Activated CD8-positive, alpha-beta T cell treated with anti-CD3 and anti-CD28 coated beads for 36 hours (primary cell): ENCODE results near the gene RPL36AL. TPM values are rescaled to one million over a fixed set of nuclear protein-coding genes. Genes with fewer than 3 reads are reported as not detected.

Experiments
- ATAC-seq: fragments of 200-7000 bp; cut with Tn5 transposase; one replicate; pipeline ENCODE4 v1.10.0; 2021; ENCODE audit warnings: mild to moderate bottlenecking, moderate library complexity
- CTCF ChIA-PET: fragments of 350-600 bp; sonication (Branson Sonifier 250); formaldehyde crosslinking; loops from one replicate; lab custom pipeline; 2021; ENCODE audit warnings: antibody characterized with exemption; lab: Charles Lee
- POLR2A ChIA-PET: fragments of 350-600 bp; sonication (Branson Sonifier 250); formaldehyde crosslinking; loops from one replicate; lab custom pipeline; 2021; ENCODE audit warnings: antibody characterized with exemption; lab: Charles Lee
- DNase-seq: peaks from one replicate; pipeline ENCODE4 v3.0.0-alpha.2; 2020
- H3K27ac Mint-ChIP-seq: one replicate; pipeline ENCODE4 v1.8.0; 2021; ENCODE audit warnings: mild to moderate bottlenecking, mixed read lengths
- H3K27me3 Mint-ChIP-seq: one replicate; pipeline ENCODE4 v1.8.0; 2021; ENCODE audit warnings: mixed read lengths
- H3K36me3 Mint-ChIP-seq: one replicate; pipeline ENCODE4 v1.8.0; 2021; ENCODE audit warnings: low read depth, mixed read lengths
- H3K4me1 Mint-ChIP-seq: one replicate; pipeline ENCODE4 v1.8.0; 2021; ENCODE audit warnings: low read depth, mixed read lengths
- H3K4me3 Mint-ChIP-seq: one replicate; pipeline ENCODE4 v1.8.0; 2021; ENCODE audit warnings: mild to moderate bottlenecking, moderate library complexity, mixed read lengths
- H3K9me3 Mint-ChIP-seq: one replicate; pipeline ENCODE4 v1.8.0; 2021; ENCODE audit warnings: mixed read lengths
- CTCF ChIP-seq: fragments of 200-600 bp; IDR thresholded peaks from one replicate; pipeline ENCODE4 v1.8.0; 2022; ENCODE audit warnings: antibody characterized with exemption, mild to moderate bottlenecking
- intact Hi-C: fragments of 100-400 bp; cut with micrococcal nuclease; formaldehyde crosslinking; loops from one replicate; pipeline ENCODE4 v1.10.0; 2022
- total RNA-seq, 2 experiments: library from RNA; stranded (reverse); gene quantifications; one replicate each; pipeline ENCODE4 v1.2.3, GENCODE V29; 2021

Gene RPL36AL
- total RNA-seq, 2 experiments from 2014 or later: 214 to 231 TPM

- ChIA-PET CTCF (interaction anchor here (1.3 to 2.2 kb wide), 2 partner anchors 16 to 38 kb away, joined by 3 to 9 read pairs; partner anchors contain the start of genes LRR1, MGAT2 and RPL36AL), POLR2A (no interaction called here)
- Mint-ChIP-seq H3K27me3 (no peaks in the 10 kb centered on the region), H3K27ac (peak overlapping the region; percentile 59), H3K36me3 (peaks cover 55% of the 10 kb centered on the region), H3K4me3 (peak overlapping the region; percentile 92), H3K9me3 (no peaks in the 10 kb centered on the region), H3K4me1 (peaks cover 40% of the 10 kb centered on the region)
- ATAC-seq: no peak
- no peak for TF ChIP-seq CTCF
- no peak for DNase-seq
- intact Hi-C loops: no loop called here
Observed at GRCh38 chr14:49636866-49637265, 16.4 kb upstream of the RPL36AL start.

DNA sequence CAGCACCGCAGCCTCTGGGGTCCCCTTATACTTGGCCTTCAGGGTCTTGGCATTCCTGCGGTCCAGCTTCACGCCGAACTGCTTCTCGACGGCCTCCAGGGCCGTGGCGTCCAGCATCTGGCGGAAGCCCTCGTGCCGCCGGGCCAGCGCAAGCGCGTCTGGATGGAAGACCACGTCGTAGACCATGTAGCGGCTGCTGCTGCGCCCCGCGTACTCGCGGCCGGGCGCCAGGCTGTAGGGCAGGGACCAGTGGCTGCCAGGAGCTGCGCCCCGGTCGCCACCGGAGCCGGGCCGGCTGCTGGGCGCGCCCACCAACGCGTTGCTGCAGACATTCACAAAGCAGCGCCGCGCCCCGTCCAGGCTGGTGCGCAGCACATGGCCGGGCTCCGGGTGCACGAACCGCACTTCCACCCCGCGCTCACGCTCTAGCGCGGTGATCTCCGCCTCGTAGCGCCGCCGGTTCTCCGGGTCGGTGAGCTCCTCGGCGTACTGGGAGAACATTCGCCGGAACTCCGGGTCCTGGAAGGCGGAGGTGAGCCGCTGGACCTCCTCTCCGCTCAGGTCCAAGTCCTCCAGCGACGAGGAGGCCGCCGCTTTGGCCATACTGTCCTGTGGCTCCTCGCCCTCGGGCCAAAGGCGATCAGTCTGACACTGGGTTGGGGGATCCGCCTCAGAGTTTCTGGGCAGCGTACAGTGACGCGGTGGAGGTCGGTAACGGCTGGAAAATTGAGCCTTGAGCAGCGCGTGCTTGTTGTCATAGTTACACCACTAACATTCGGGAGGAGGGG is 14.3 kb upstream of the RPL36AL start, which contains the start of gene DNAAF2:
TSS of gene DNAAF2 (minus strand) at position 698 of the 788 bp plus-strand sequence. CDS start at position 603, 95 bp downstream.
- POLR2A ChIA-PET: interaction anchor here (0.8 to 2.9 kb wide), 19 partner anchors 10 to 897 kb away, joined by 3 to 44 read pairs (median 4); partner anchors contain the start of genes DMAC2L, KLHDC2, L2HGDH and LRR1
- Mint-ChIP-seq H3K9me3 (no peaks in the 10 kb centered on the region), H3K4me3 (peak within 1 kb of the TSS; percentile 92), H3K27ac (peak within 1 kb of the TSS; percentile 98), H3K27me3 (no peaks in the 10 kb centered on the region), H3K4me1 (peaks cover 31% of the 10 kb centered on the region), H3K36me3 (peaks cover 55% of the 10 kb centered on the region)
- intact Hi-C loops: loop anchor here (2.0 to 5.0 kb wide), 4 partner anchors 14 to 228 kb away; partner anchors contain the start of genes KLHDC2, MGAT2 and RPL36AL
- DNase-seq: peak; percentile 72
- peak; percentile 36 for ATAC-seq
- TF ChIP-seq CTCF: no peak
- CTCF ChIA-PET: interaction anchor here (0.6 to 2.2 kb wide), 25 partner anchors 9 to 482 kb away, joined by 3 to 30 read pairs (median 4); partner anchors contain the start of genes KLHDC2, LRR1, MGAT2 and NEMF

DNA sequence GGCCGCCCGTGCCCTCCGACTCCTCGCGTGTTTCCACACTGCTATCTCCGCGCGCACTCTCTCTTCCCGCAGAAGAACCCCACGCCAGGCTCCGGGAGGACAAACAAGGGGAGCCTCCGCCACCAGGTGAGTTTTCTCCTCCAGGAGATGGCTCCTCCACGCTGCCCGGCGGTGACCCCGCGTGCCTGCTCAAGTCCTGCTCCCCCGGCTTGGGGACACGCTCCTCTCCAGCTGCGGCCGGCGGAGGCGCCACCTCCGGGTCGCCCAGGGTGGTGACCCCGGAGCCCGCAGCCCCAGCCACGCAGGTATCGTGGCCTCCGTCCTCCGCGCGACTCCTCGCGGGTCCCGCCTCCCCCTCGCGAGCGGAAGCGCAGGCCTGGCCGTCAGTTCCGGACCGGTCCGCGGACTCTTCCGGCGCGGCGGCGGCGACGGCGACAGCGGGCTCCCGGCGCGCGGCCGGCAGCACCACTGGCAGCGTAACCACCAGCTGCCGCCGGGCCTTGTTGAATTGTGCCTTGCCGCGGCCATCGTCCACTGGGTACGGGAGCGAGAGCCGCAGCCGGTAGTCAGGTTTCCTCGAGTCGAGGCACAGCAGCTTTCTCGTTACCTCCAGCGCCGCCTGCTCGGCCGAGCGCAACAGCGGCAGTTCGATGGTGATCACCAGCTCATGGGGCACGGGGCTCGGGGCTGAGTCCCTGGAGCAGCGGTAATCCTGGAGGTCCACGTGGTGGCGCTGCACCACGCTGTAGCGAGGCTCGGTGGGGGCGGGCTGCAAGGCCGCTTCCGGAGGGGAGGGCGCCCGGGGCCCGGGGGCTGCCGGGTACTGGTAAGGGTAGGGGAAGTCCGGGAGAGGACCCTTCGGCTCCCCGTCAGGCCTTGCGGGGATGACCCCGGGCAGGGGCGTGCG is 13.5 kb upstream of the RPL36AL start:
- DNase-seq (peak; percentile 97), ATAC-seq (peak; percentile 90)
- Mint-ChIP-seq H3K36me3 (peaks cover 48% of the 10 kb centered on the region), H3K27me3 (no peaks in the 10 kb centered on the region), H3K9me3 (no peaks in the 10 kb centered on the region), H3K4me3 (peak overlapping the region; percentile 92), H3K27ac (peak overlapping the region; percentile 96), H3K4me1 (peaks cover 36% of the 10 kb centered on the region)
- TF ChIP-seq CTCF: peak; percentile 81
- intact Hi-C loops: loop anchor here (2.0 to 5.0 kb wide), 4 partner anchors 13 to 228 kb away; partner anchors contain the start of genes KLHDC2, MGAT2 and RPL36AL
- CTCF ChIA-PET: interaction anchor here (0.6 to 2.2 kb wide), 30 partner anchors 9 to 482 kb away, joined by 3 to 30 read pairs (median 4); partner anchors contain the start of genes KLHDC2, LRR1, MGAT2 and NEMF
- POLR2A ChIA-PET: interaction anchor here (0.8 to 2.9 kb wide), 18 partner anchors 9 to 678 kb away, joined by 3 to 44 read pairs (median 4); partner anchors contain the start of genes DMAC2L, KLHDC2, L2HGDH and LRR1

DNA sequence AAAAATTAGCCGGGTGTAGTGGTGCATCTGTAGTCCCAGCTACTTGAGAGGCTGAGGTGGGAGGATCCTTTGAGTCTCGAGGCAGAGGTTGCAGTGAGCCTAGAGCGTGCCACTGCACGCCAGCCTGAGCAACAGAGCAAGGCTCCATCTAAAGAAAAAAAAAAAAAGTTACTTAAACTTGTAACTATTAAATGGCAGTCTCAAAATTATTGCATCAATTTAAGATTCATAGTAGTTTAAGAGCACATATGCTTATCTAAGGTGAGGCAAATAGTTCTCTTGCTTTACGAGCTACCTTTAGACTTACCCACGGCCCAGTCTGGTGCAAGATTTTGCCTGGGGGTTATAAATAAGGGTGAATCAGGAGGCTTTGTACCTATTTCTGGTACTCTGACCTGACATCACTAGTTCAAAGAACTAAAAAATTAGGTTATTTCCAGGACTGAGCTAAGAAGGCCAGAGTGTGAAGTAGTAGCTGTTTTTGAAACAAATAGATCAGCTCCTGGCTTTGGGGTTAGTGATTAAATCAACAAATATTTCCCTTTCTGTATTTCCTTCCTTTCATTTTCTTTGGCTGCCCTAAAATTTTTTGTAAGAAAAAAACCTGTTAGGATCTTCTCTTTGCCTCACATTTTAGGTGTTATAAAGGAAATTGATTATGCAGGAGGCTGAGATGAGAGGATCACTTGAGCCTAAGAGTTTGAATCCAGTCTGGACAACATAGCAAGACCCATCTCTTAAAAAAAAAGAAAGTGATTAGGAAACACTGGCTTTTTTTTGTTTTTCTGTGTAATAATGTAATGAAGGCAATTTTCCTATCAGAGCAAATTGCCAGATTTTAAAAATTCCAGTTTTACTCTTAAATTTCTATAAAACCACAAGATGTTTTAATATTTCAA is 3.8 kb upstream of the RPL36AL start:
- Mint-ChIP-seq H3K27ac (peak overlapping the region; percentile 76), H3K36me3 (peaks cover 60% of the 10 kb centered on the region), H3K9me3 (no peaks in the 10 kb centered on the region), H3K27me3 (no peaks in the 10 kb centered on the region), H3K4me1 (peaks cover 46% of the 10 kb centered on the region), H3K4me3 (peak overlapping the region; percentile 90)
- ChIA-PET CTCF (interaction anchor here (0.9 to 2.3 kb wide), 5 partner anchors 8 to 237 kb away, joined by 3 to 13 read pairs (median 3); partner anchors contain the start of genes DNAAF2 and LRR1), POLR2A (interaction anchor here (0.6 to 5.7 kb wide), 5 partner anchors 10 to 144 kb away, joined by 3 to 60 read pairs (median 7); partner anchors contain the start of genes DNAAF2, KLHDC2, LRR1 and RPS29)
- intact Hi-C loops: loop anchor here (10.0 kb wide), 1 partner anchor 491 kb away; the partner anchor contains the start of gene VCPKMT
- TF ChIP-seq CTCF: no peak
- ATAC-seq (peak; percentile 3), DNase-seq (peak; percentile 30)
